ENCODE measurements around the gene PEF1.

DNA sequence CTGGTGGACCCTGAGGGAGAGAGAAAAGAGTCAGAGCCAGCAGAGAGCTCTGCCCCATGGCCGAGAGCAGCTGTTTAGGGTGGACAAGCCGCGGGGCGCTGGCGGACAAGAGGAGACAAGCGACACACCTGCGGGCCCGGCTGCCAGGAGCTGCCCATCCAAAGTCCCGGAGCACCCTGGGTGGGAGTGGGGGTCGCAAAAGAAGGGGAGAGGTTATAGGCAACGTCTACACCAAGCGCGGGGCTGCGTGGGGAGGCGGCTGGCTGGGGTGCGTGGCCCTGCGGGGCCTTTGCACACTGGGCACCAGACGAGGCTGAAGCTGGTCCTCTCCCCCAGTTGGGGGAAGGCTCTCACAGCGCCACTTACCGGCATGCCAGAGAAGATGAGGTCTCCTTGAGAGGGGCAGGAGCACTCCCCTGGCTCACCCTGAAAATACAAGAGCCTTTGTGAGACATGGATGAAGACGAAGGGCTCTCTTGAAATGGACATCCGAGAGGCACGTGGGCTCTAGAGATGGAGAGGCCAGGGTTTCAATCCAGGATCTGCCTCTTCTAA lies 35.1 kb upstream of the PEF1 start:
- TF ChIP-seq, protein P1, sequence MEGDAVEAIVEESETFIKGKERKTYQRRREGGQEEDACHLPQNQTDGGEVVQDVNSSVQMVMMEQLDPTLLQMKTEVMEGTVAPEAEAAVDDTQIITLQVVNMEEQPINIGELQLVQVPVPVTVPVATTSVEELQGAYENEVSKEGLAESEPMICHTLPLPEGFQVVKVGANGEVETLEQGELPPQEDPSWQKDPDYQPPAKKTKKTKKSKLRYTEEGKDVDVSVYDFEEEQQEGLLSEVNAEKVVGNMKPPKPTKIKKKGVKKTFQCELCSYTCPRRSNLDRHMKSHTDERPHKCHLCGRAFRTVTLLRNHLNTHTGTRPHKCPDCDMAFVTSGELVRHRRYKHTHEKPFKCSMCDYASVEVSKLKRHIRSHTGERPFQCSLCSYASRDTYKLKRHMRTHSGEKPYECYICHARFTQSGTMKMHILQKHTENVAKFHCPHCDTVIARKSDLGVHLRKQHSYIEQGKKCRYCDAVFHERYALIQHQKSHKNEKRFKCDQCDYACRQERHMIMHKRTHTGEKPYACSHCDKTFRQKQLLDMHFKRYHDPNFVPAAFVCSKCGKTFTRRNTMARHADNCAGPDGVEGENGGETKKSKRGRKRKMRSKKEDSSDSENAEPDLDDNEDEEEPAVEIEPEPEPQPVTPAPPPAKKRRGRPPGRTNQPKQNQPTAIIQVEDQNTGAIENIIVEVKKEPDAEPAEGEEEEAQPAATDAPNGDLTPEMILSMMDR (IDR thresholded peaks at IDR 0.05; ENCODE audit: insufficient read depth, low read length, poor library complexity, severe bottlenecking): peak; percentile 10
- no peak for TF ChIP-seq EZH2phosphoT487 (conservative IDR thresholded peaks at IDR 0.05; ENCODE audit: low read length)
